ENCODE measurements around the gene TMEM38A. TPM values are rescaled to one million over a fixed set of nuclear protein-coding genes. Genes with fewer than 3 reads are reported as not detected.

The TMEM38A gene
- total and polyA plus RNA-seq, 3 donors from 2014 or later, result 12.5 to 18.8 (median 17.7) TPM

GRCh38 chr19:16615808-16616207 is 45.1 kb upstream of the TMEM38A start:
- H3K4me1 ChIP-seq, result peaks cover 45% of the 10 kb centered on the region
- no peaks in the 10 kb centered on the region for H3K27me3 ChIP-seq
- TF ChIP-seq POLR2A (IDR thresholded peaks at IDR 0.05) (no peak), CTCF (IDR thresholded peaks at IDR 0.05) (no peak)
- no peak for DNase-seq
- no peaks in the 10 kb centered on the region for H3K36me3 ChIP-seq (ENCODE audit: low read depth, missing control alignments)
- no peaks in the 10 kb centered on the region for H3K9me3 ChIP-seq
- H3K4me3 ChIP-seq, result no peak overlapping the region
- no peak overlapping the region for H3K27ac ChIP-seq
- 44 to 73% methylated on average over 1 of the region's 1 CpG for WGBS, 2 donors
- intact Hi-C loops (cut with DNase I; ENCODE audit: low total_unique reads), result no loop called here

- Histone ChIP-seq H3K9me3 (no peaks in the 10 kb centered on the region), H3K27me3 (no peaks in the 10 kb centered on the region), H3K4me1 (peaks cover 26% of the 10 kb centered on the region), H3K36me3 (ENCODE audit: low read depth, missing control alignments) (no peaks in the 10 kb centered on the region), H3K27ac (no peak overlapping the region), H3K4me3 (no peak overlapping the region)
- WGBS, 2 donors, result 86 to 93% methylated on average over 7 of the region's 7 CpGs
- DNase-seq, result no peak
- no peak for TF ChIP-seq CTCF (IDR thresholded peaks at IDR 0.05)
- TF ChIP-seq POLR2A (IDR thresholded peaks at IDR 0.05), result no peak
- intact Hi-C loops (cut with DNase I; ENCODE audit: low total_unique reads), result no loop called here
Observed at GRCh38 chr19:16618248-16618647, 42.7 kb upstream of the TMEM38A start.

GRCh38 chr19:16619457-16619856 is 41.5 kb upstream of the TMEM38A start:
- no peaks in the 10 kb centered on the region for H3K27me3 ChIP-seq
- no peaks in the 10 kb centered on the region for H3K36me3 ChIP-seq (ENCODE audit: low read depth, missing control alignments)
- TF ChIP-seq POLR2A (IDR thresholded peaks at IDR 0.05) (no peak), CTCF (IDR thresholded peaks at IDR 0.05) (no peak)
- no peaks in the 10 kb centered on the region for H3K9me3 ChIP-seq
- no peak overlapping the region for H3K27ac ChIP-seq
- H3K4me1 ChIP-seq, result peaks cover 19% of the 10 kb centered on the region
- 47 to 62% methylated on average over 7 of the region's 7 CpGs for WGBS, 2 donors
- intact Hi-C loops (cut with DNase I; ENCODE audit: low total_unique reads), result no loop called here
- H3K4me3 ChIP-seq, result no peak overlapping the region
- no peak for DNase-seq

GRCh38 chr19:16620018-16620417 is 40.9 kb upstream of the TMEM38A start:
- 78 to 83% methylated on average over 5 of the region's 5 CpGs for WGBS, 2 donors
- intact Hi-C loops (cut with DNase I; ENCODE audit: low total_unique reads), result no loop called here
- Histone ChIP-seq H3K4me3 (no peak overlapping the region), H3K27ac (no peak overlapping the region), H3K9me3 (no peaks in the 10 kb centered on the region), H3K36me3 (ENCODE audit: low read depth, missing control alignments) (no peaks in the 10 kb centered on the region), H3K4me1 (peaks cover 19% of the 10 kb centered on the region), H3K27me3 (no peaks in the 10 kb centered on the region)
- no peak for DNase-seq
- TF ChIP-seq POLR2A (IDR thresholded peaks at IDR 0.05) (no peak), CTCF (IDR thresholded peaks at IDR 0.05) (no peak)

- H3K36me3 ChIP-seq (ENCODE audit: low read depth, missing control alignments), result no peaks in the 10 kb centered on the region
- H3K27ac ChIP-seq, result no peak overlapping the region
- WGBS, 2 donors, result 65 to 75% methylated on average over 3 of the region's 3 CpGs
- no peak overlapping the region for H3K4me3 ChIP-seq
- TF ChIP-seq POLR2A (IDR thresholded peaks at IDR 0.05), result no peak
- TF ChIP-seq CTCF (IDR thresholded peaks at IDR 0.05), result no peak
- peaks cover 20% of the 10 kb centered on the region for H3K4me1 ChIP-seq
- intact Hi-C loops (cut with DNase I; ENCODE audit: low total_unique reads), result no loop called here
- no peaks in the 10 kb centered on the region for H3K27me3 ChIP-seq
- no peaks in the 10 kb centered on the region for H3K9me3 ChIP-seq
- no peak for DNase-seq
Observed at GRCh38 chr19:16620584-16620983, 40.4 kb upstream of the TMEM38A start.

Measured in testis (tissue), 3 donors.